HCT116 (cell line): ENCODE data around the gene FHOD3. TPM values are rescaled to one million over a fixed set of nuclear protein-coding genes. Genes with fewer than 3 reads are reported as not detected.

Source experiments
- ATAC-seq: fragments of 200-7000 bp; cut with Tn5 transposase; 2 replicates; pipeline ENCODE4 v1.9.1; 2020; ENCODE audit warnings: mild to moderate bottlenecking, moderate library complexity
- BruUV-seq: library from RNA; stranded (reverse); fragments of 400-500 nt; replicated peaks from 2 replicates; lab custom pipeline; 2021; lab: Mats Ljungman, UMichigan
- CTCF ChIA-PET: fragments of 300-600 bp; sonication (Branson Sonifier 250); formaldehyde crosslinking; loops from one replicate; lab custom pipeline; 2021; ENCODE audit warnings: antibody characterized with exemption; lab: Charles Lee
- POLR2A ChIA-PET: fragments of 300-600, 350-600 bp; sonication (Branson Sonifier 250); formaldehyde crosslinking; loops from one replicate; lab custom pipeline; 2021; ENCODE audit warnings: antibody characterized with exemption; lab: Charles Lee
- RAD21 ChIA-PET, 2 experiments: fragments of 300-600 bp; sonication (Branson Sonifier 250); formaldehyde crosslinking; loops; one replicate each; lab custom pipeline; 2023; ENCODE audit warnings: low total read pairs in 2 of 2; ENCODE audit not compliant: uncharacterized antibody in 2 of 2, unreplicated experiment in 2 of 2, low non-redundant PET in 1 of 2; lab: Charles Lee
- DNase-seq: peaks from one replicate; pipeline ENCODE4 v3.0.0-alpha.2; 2010; ENCODE audit warnings: low read depth, low spot score
- H2AFZ ChIP-seq: fragments of 200-600 bp; shearing (Covaris generic), sonication (generic); 2 replicates; pipeline ENCODE4 v1.6.1; 2017; ENCODE audit warnings: low read depth, mixed run types, mixed read lengths, antibody characterized with exemption, low read length; ENCODE audit not compliant: poor library complexity, severe bottlenecking
- H3K27ac ChIP-seq: 2 replicates; pipeline ENCODE4 v1.5.1; 2012; ENCODE audit warnings: low read depth, low read length
- H3K27me3 ChIP-seq: fragments of 200-600 bp; sonication (generic); 2 replicates; pipeline ENCODE4 v1.6.1; 2016; ENCODE audit warnings: mixed run types, low read length, mixed read lengths; ENCODE audit not compliant: insufficient read depth
- H3K36me3 ChIP-seq, 2 experiments: fragments of 200-500 bp in 1 of 2; fragments of 200-600 bp in 1 of 2; sonication (Bioruptor generic) in 1 of 2; sonication (generic) in 1 of 2; 2 replicates each; pipeline versions ENCODE4 v1.5.1 to v1.6.1; 2014 to 2016; ENCODE audit warnings: low read length in 2 of 2, inconsistent platforms in 1 of 2, mixed read lengths in 1 of 2, mixed run types in 1 of 2; ENCODE audit not compliant: insufficient read depth in 2 of 2, control insufficient read depth in 1 of 2
- H3K4me1 ChIP-seq, 2 experiments: fragments of 200-600 bp in 1 of 2; sonication (generic) in 1 of 2; 2 replicates each; pipeline versions ENCODE4 v1.5.1 to v1.6.1; 2012 to 2017; ENCODE audit warnings: low read length in 2 of 2, inconsistent platforms in 1 of 2, mild to moderate bottlenecking in 1 of 2, mixed read lengths in 1 of 2, mixed run types in 1 of 2, moderate library complexity in 1 of 2; ENCODE audit not compliant: insufficient read depth in 2 of 2, control insufficient read depth in 1 of 2
- H3K4me2 ChIP-seq: fragments of 200-600 bp; sonication (generic); 2 replicates; pipeline ENCODE4 v1.6.1; 2017; ENCODE audit warnings: mixed run types, low read length, mixed read lengths
- H3K4me3 ChIP-seq, 2 experiments: fragments of 200-600 bp in 1 of 2; sonication (generic) in 1 of 2; replicated peaks in 1 of 2; 2 replicates each; pipeline ENCODE4 v1.5.1; 2011 to 2016; ENCODE audit warnings: low read length in 2 of 2, control low read depth in 1 of 2, low read depth in 1 of 2, mild to moderate bottlenecking in 1 of 2, mixed read lengths in 1 of 2, mixed run types in 1 of 2
- H3K79me2 ChIP-seq: fragments of 200-600 bp; sonication (generic); 2 replicates; pipeline ENCODE4 v1.6.1; 2017; ENCODE audit warnings: mild to moderate bottlenecking, mixed run types, low read length, moderate library complexity, mixed read lengths; ENCODE audit not compliant: insufficient read depth
- H3K9ac ChIP-seq: fragments of 200-600 bp; sonication (generic); 2 replicates; pipeline ENCODE4 v1.6.1; 2016; ENCODE audit warnings: low read length, mixed read lengths
- H3K9me2 ChIP-seq: fragments of 200-600 bp; sonication (generic), shearing (Covaris generic); 2 replicates; pipeline ENCODE4 v1.6.1; 2017; ENCODE audit warnings: mixed run types, mild to moderate bottlenecking, moderate library complexity; ENCODE audit not compliant: insufficient read depth
- H3K9me3 ChIP-seq, 2 experiments: fragments of 200-500 bp in 1 of 2; fragments of 200-600 bp in 1 of 2; sonication (Bioruptor generic) in 1 of 2; sonication (generic) in 1 of 2; 2 replicates each; pipeline ENCODE4 v1.6.1; 2014 to 2017; ENCODE audit warnings: low read length in 2 of 2, mixed read lengths in 2 of 2, inconsistent platforms in 1 of 2, low read depth in 1 of 2, mild to moderate bottlenecking in 1 of 2, mixed run types in 1 of 2, moderate library complexity in 1 of 2; ENCODE audit not compliant: control insufficient read depth in 1 of 2, insufficient read depth in 1 of 2
- H4K20me1 ChIP-seq: fragments of 200-600 bp; sonication (generic), shearing (Covaris generic); 2 replicates; pipeline ENCODE4 v1.6.1; 2017; ENCODE audit warnings: mixed run types, mild to moderate bottlenecking, moderate library complexity; ENCODE audit not compliant: insufficient read depth
- ATF3 ChIP-seq: IDR thresholded peaks from 2 replicates; pipeline ENCODE4 v1.6.1; 2012
- CBX3 ChIP-seq: IDR thresholded peaks from 2 replicates; pipeline ENCODE4 v1.6.1; 2012; ENCODE audit warnings: low read depth
- CEBPB ChIP-seq: IDR thresholded peaks from 2 replicates; pipeline ENCODE4 v1.6.1; 2012; ENCODE audit warnings: low read depth
- CTCF ChIP-seq, 3 experiments: fragments of 200-600 bp in 1 of 3; sonication (generic) in 1 of 3; IDR thresholded peaks in 2 of 3; conservative IDR thresholded peaks in 1 of 3; 2 replicates each; pipeline ENCODE4 v1.5.1; 2012 to 2017; ENCODE audit warnings: low read depth in 2 of 3, low read length in 2 of 3, antibody characterized with exemption in 1 of 3, borderline replicate concordance in 1 of 3, control low read depth in 1 of 3, mild to moderate bottlenecking in 1 of 3, mixed read lengths in 1 of 3, mixed run types in 1 of 3, moderate library complexity in 1 of 3; ENCODE audit not compliant: insufficient read depth in 1 of 3
- EGR1 ChIP-seq: IDR thresholded peaks from 2 replicates; pipeline ENCODE4 v1.6.1; 2012; ENCODE audit warnings: low read depth
- ELF1 ChIP-seq: IDR thresholded peaks from 2 replicates; pipeline ENCODE4 v1.6.1; 2012; ENCODE audit warnings: low read depth, borderline replicate concordance
- EZH2 ChIP-seq: fragments of 200-600 bp; sonication (generic); IDR thresholded peaks from 2 replicates; pipeline ENCODE4 v1.6.1; 2017; ENCODE audit warnings: antibody characterized with exemption, mixed run types
- EZH2phosphoT487 ChIP-seq: fragments of 200-600 bp; IDR thresholded peaks from 2 replicates; pipeline ENCODE4 v1.6.1; 2018; ENCODE audit warnings: antibody characterized with exemption, borderline replicate concordance
- FOSL1 ChIP-seq: IDR thresholded peaks from 2 replicates; pipeline ENCODE4 v1.6.1; 2012; ENCODE audit warnings: low read depth
- JUND ChIP-seq: IDR thresholded peaks from 2 replicates; pipeline ENCODE4 v1.6.1; 2012
- MAX ChIP-seq: IDR thresholded peaks from 2 replicates; pipeline ENCODE4 v1.6.1; 2012
- POLR2A ChIP-seq: IDR thresholded peaks from 2 replicates; pipeline ENCODE4 v1.7.0; 2011; ENCODE audit warnings: borderline replicate concordance; ENCODE audit not compliant: insufficient read depth, insufficient read length; ENCODE audit errors: extremely low read depth
- SIN3A ChIP-seq: IDR thresholded peaks from 2 replicates; pipeline ENCODE4 v1.6.1; 2012; ENCODE audit warnings: low read depth
- SP1 ChIP-seq: IDR thresholded peaks from 2 replicates; pipeline ENCODE4 v1.6.1; 2012; ENCODE audit warnings: low read depth
- TCF7L2 ChIP-seq: IDR thresholded peaks from 2 replicates; pipeline ENCODE4 v1.7.0; 2011; ENCODE audit warnings: borderline replicate concordance, inconsistent platforms; ENCODE audit not compliant: insufficient read depth, insufficient read length; ENCODE audit errors: extremely low read depth
- YY1 ChIP-seq: IDR thresholded peaks from 2 replicates; pipeline ENCODE4 v1.6.1; 2011; ENCODE audit warnings: low read length, low read depth, moderate library complexity, mild to moderate bottlenecking; ENCODE audit not compliant: insufficient replicate concordance; ENCODE audit errors: extremely low read depth
- ZFX ChIP-seq: fragments of 450-650 bp; IDR thresholded peaks from 2 replicates; pipeline ENCODE4 v1.6.1; 2017
- ZNF274 ChIP-seq: fragments of 200-500 bp; sonication (Bioruptor generic); IDR thresholded peaks from 2 replicates; pipeline ENCODE4 v1.6.1; 2014; ENCODE audit warnings: mild to moderate bottlenecking, low read depth, low read length, inconsistent platforms
- intact Hi-C: fragments of 100-400 bp; cut with micrococcal nuclease; formaldehyde crosslinking; loops from 2 replicates; pipeline ENCODE4 v1.10.0; 2022
- total RNA-seq: library from RNA; stranded (reverse); gene quantifications from one replicate; pipeline ENCODE4 v1.2.1, GENCODE V29; 2021; ENCODE audit not compliant: unreplicated experiment
- TF ChIP-seq, protein P1 (sequence below): IDR thresholded peaks from 2 replicates; pipeline ENCODE4 v1.6.1; 2012; ENCODE audit warnings: low read depth
- TF ChIP-seq, protein P2 (sequence below): IDR thresholded peaks from 2 replicates; pipeline ENCODE4 v1.6.1; 2011; ENCODE audit warnings: mild to moderate bottlenecking, low read length, moderate library complexity; ENCODE audit not compliant: insufficient replicate concordance; ENCODE audit errors: extremely low read depth

Gene FHOD3
- total RNA-seq, 1 experiment from 2014 or later: 4.0 TPM

GRCh38 chr18:36623681-36624190 lies 326.2 kb downstream of the FHOD3 start:
- no peak overlapping the region for H3K9ac ChIP-seq
- intact Hi-C loops: no loop called here
- H3K27me3 ChIP-seq: no peaks in the 10 kb centered on the region
- DNase-seq (no peak), ATAC-seq (no peak)
- TF ChIP-seq TCF7L2 (no peak), ELF1 (no peak), CBX3 (no peak), EZH2 (no peak), POLR2A (no peak), MAX (no peak), SIN3A (no peak), EGR1 (no peak), ZNF274 (no peak), JUND (no peak), FOSL1 (no peak), SP1 (no peak), EZH2phosphoT487 (no peak), CTCF (IDR thresholded peaks at IDR 0.05 in 2 of 3, conservative IDR thresholded peaks at IDR 0.05 in 1 of 3; ENCODE audit: borderline replicate concordance in 1 of 3, insufficient read depth in 1 of 3, low read depth in 2 of 3, low read length in 2 of 3) (no peak), YY1 (no peak), CEBPB (no peak), ATF3 (no peak), ZFX (no peak)
- TF ChIP-seq, protein P1, sequence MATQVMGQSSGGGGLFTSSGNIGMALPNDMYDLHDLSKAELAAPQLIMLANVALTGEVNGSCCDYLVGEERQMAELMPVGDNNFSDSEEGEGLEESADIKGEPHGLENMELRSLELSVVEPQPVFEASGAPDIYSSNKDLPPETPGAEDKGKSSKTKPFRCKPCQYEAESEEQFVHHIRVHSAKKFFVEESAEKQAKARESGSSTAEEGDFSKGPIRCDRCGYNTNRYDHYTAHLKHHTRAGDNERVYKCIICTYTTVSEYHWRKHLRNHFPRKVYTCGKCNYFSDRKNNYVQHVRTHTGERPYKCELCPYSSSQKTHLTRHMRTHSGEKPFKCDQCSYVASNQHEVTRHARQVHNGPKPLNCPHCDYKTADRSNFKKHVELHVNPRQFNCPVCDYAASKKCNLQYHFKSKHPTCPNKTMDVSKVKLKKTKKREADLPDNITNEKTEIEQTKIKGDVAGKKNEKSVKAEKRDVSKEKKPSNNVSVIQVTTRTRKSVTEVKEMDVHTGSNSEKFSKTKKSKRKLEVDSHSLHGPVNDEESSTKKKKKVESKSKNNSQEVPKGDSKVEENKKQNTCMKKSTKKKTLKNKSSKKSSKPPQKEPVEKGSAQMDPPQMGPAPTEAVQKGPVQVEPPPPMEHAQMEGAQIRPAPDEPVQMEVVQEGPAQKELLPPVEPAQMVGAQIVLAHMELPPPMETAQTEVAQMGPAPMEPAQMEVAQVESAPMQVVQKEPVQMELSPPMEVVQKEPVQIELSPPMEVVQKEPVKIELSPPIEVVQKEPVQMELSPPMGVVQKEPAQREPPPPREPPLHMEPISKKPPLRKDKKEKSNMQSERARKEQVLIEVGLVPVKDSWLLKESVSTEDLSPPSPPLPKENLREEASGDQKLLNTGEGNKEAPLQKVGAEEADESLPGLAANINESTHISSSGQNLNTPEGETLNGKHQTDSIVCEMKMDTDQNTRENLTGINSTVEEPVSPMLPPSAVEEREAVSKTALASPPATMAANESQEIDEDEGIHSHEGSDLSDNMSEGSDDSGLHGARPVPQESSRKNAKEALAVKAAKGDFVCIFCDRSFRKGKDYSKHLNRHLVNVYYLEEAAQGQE: no peak
- TF ChIP-seq, protein P2, sequence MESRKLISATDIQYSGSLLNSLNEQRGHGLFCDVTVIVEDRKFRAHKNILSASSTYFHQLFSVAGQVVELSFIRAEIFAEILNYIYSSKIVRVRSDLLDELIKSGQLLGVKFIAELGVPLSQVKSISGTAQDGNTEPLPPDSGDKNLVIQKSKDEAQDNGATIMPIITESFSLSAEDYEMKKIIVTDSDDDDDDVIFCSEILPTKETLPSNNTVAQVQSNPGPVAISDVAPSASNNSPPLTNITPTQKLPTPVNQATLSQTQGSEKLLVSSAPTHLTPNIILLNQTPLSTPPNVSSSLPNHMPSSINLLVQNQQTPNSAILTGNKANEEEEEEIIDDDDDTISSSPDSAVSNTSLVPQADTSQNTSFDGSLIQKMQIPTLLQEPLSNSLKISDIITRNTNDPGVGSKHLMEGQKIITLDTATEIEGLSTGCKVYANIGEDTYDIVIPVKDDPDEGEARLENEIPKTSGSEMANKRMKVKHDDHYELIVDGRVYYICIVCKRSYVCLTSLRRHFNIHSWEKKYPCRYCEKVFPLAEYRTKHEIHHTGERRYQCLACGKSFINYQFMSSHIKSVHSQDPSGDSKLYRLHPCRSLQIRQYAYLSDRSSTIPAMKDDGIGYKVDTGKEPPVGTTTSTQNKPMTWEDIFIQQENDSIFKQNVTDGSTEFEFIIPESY: no peak
- H3K79me2 ChIP-seq: no peaks in the 10 kb centered on the region
- no peak overlapping the region for H3K4me3 ChIP-seq
- no peaks in the 10 kb centered on the region for H3K36me3 ChIP-seq
- H3K4me2 ChIP-seq: no peak overlapping the region
- H4K20me1 ChIP-seq: no peaks in the 10 kb centered on the region
- H3K9me2 ChIP-seq: no peaks in the 10 kb centered on the region
- H2AFZ ChIP-seq: no peak overlapping the region
- BruUV-seq: no TSS peak
- no peaks in the 10 kb centered on the region for H3K4me1 ChIP-seq
- no peak overlapping the region for H3K27ac ChIP-seq
- no peaks in the 10 kb centered on the region for H3K9me3 ChIP-seq
- ChIA-PET POLR2A (no interaction called here), RAD21 (no interaction called here), CTCF (no interaction called here)
